PFSK-1 (cell line): ENCODE results near the gene RGS5.

Experiments used
- FOXP2 ChIP-seq: optimal IDR thresholded peaks from 2 replicates; pipeline ENCODE3; 2011; ENCODE audit warnings: borderline replicate concordance, control low read depth, inconsistent platforms; ENCODE audit not compliant: insufficient read depth; ENCODE audit errors: extremely low read length, extremely low read depth
- POLR2AphosphoS5 ChIP-seq: IDR thresholded peaks from 2 replicates; pipeline ENCODE4 v1.6.1; 2012; ENCODE audit warnings: low read depth, mild to moderate bottlenecking, control low read depth, low read length, moderate library complexity
- REST ChIP-seq, 2 experiments: IDR thresholded peaks; 2 replicates each; pipeline versions ENCODE4 v1.6.1 to v1.8.0; 2011 to 2012; ENCODE audit warnings: low read depth in 2 of 2, low read length in 2 of 2, control low read depth in 1 of 2, inconsistent platforms in 1 of 2, mild to moderate bottlenecking in 1 of 2, moderate library complexity in 1 of 2; ENCODE audit not compliant: insufficient read depth in 1 of 2
- SIN3A ChIP-seq: IDR thresholded peaks from 2 replicates; pipeline ENCODE4 v1.6.1; 2012; ENCODE audit warnings: mild to moderate bottlenecking, low read length, moderate library complexity, borderline replicate concordance; ENCODE audit not compliant: insufficient read depth
- TAF1 ChIP-seq: IDR thresholded peaks from 2 replicates; pipeline ENCODE4 v1.6.1; 2012; ENCODE audit warnings: low read length, control low read depth, borderline replicate concordance; ENCODE audit not compliant: insufficient read depth

RGS5 gene

GRCh38 chr1:163165119-163165518 lies 37.6 kb downstream of the RGS5 start:
- TF ChIP-seq FOXP2 = no peak
- TF ChIP-seq POLR2AphosphoS5 = no peak
- no peak for TF ChIP-seq REST (IDR thresholded peaks at IDR 0.05; ENCODE audit: insufficient read depth in 1 of 2, low read depth in 2 of 2, low read length in 2 of 2)
- no peak for TF ChIP-seq SIN3A
- no peak for TF ChIP-seq TAF1

- TF ChIP-seq POLR2AphosphoS5 = no peak
- TF ChIP-seq FOXP2 = no peak
These were observed 38.7 kb downstream of the RGS5 start for GRCh38 chr1:163163881-163164582.

GRCh38 chr1:163163163-163163562 lies 39.6 kb downstream of the RGS5 start:
- no peak for TF ChIP-seq TAF1
- no peak for TF ChIP-seq FOXP2
- TF ChIP-seq SIN3A = no peak
- no peak for TF ChIP-seq REST (IDR thresholded peaks at IDR 0.05; ENCODE audit: insufficient read depth in 1 of 2, low read depth in 2 of 2, low read length in 2 of 2)
- TF ChIP-seq POLR2AphosphoS5 = no peak

GRCh38 chr1:163162381-163162914 lies 40.3 kb downstream of the RGS5 start:
- TF ChIP-seq FOXP2 (no peak), POLR2AphosphoS5 (no peak), REST (IDR thresholded peaks at IDR 0.05; ENCODE audit: insufficient read depth in 1 of 2, low read depth in 2 of 2, low read length in 2 of 2) (no peak), SIN3A (no peak), TAF1 (no peak)

GRCh38 chr1:163161841-163162240 lies 40.9 kb downstream of the RGS5 start:
- no peak for TF ChIP-seq SIN3A
- TF ChIP-seq FOXP2 = no peak
- TF ChIP-seq POLR2AphosphoS5 = no peak
- no peak for TF ChIP-seq TAF1
- TF ChIP-seq REST (IDR thresholded peaks at IDR 0.05; ENCODE audit: insufficient read depth in 1 of 2, low read depth in 2 of 2, low read length in 2 of 2) = no peak
